GM12891 (cell line): ENCODE results near the gene CDH4.

Source experiments
- DNase-seq: peaks from one replicate; pipeline ENCODE4 v3.0.0; 2011; ENCODE audit warnings: low spot score; ENCODE audit not compliant: insufficient read length
- FAIRE-seq: peaks from 2 replicates; lab custom pipeline; 2011; peaks lifted over from hg19 to GRCh38; lab: Jason Lieb, UNC
- PAX5 ChIP-seq: IDR thresholded peaks from 2 replicates; pipeline ENCODE4 v1.6.1; 2011; ENCODE audit warnings: low read length, moderate library complexity, mild to moderate bottlenecking; ENCODE audit not compliant: insufficient read depth, severe bottlenecking
- POLR2A ChIP-seq: IDR thresholded peaks from 2 replicates; pipeline ENCODE4 v1.6.1; 2011; ENCODE audit warnings: low read depth, low read length, control low read depth
- POLR2AphosphoS5 ChIP-seq: IDR thresholded peaks from 2 replicates; pipeline ENCODE4 v1.6.1; 2011; ENCODE audit warnings: low read depth, low read length, control low read depth
- POU2F2 ChIP-seq: IDR thresholded peaks from 2 replicates; pipeline ENCODE4 v1.6.1; 2011; ENCODE audit warnings: low read depth, mild to moderate bottlenecking, control low read depth, low read length, moderate library complexity
- SPI1 ChIP-seq: IDR thresholded peaks from 2 replicates; pipeline ENCODE4 v1.6.1; 2011; ENCODE audit warnings: low read depth, low read length, control low read depth
- TAF1 ChIP-seq: IDR thresholded peaks from 2 replicates; pipeline ENCODE4 v1.6.1; 2011; ENCODE audit warnings: low read depth, low read length, control low read depth

The CDH4 gene

GRCh38 chr20:61857884-61858283, 605.8 kb downstream of the CDH4 start:
- no peak for TF ChIP-seq POU2F2
- TF ChIP-seq PAX5, result no peak
- no peak for TF ChIP-seq TAF1
- no peak for TF ChIP-seq SPI1
- TF ChIP-seq POLR2A, result no peak
- TF ChIP-seq POLR2AphosphoS5, result no peak
- FAIRE-seq, result no peak

GRCh38 chr20:61859767-61860166, 607.7 kb downstream of the CDH4 start:
- DNase-seq (no peak), FAIRE-seq (no peak)
- TF ChIP-seq PAX5 (no peak), POU2F2 (no peak), TAF1 (no peak), POLR2A (no peak), POLR2AphosphoS5 (no peak), SPI1 (no peak)

More at GRCh38 chr20:61857884-61858283, 605.8 kb downstream of the CDH4 start:
- DNase-seq, result no peak

GRCh38 chr20:61860260-61860987, 608.4 kb downstream of the CDH4 start:
- FAIRE-seq, result no peak
- TF ChIP-seq POU2F2 (no peak), PAX5 (no peak), TAF1 (no peak), POLR2A (no peak), SPI1 (no peak), POLR2AphosphoS5 (no peak)
- no peak for DNase-seq

GRCh38 chr20:61861054-61861841, 609.2 kb downstream of the CDH4 start:
- no peak for DNase-seq
- no peak for TF ChIP-seq POU2F2
- no peak for TF ChIP-seq POLR2A
- TF ChIP-seq PAX5, result no peak
- TF ChIP-seq SPI1, result no peak
- no peak for TF ChIP-seq TAF1
- TF ChIP-seq POLR2AphosphoS5, result no peak
- FAIRE-seq, result no peak

GRCh38 chr20:61861858-61862257, 609.8 kb downstream of the CDH4 start:
- FAIRE-seq (no peak), DNase-seq (no peak)
- TF ChIP-seq POU2F2 (no peak), POLR2AphosphoS5 (no peak), POLR2A (no peak)

- TF ChIP-seq POLR2A, result no peak
- no peak for TF ChIP-seq SPI1
- TF ChIP-seq PAX5, result no peak
- no peak for TF ChIP-seq POLR2AphosphoS5
- no peak for TF ChIP-seq POU2F2
- TF ChIP-seq TAF1, result no peak
- DNase-seq (no peak), FAIRE-seq (no peak)
These were observed 610.8 kb downstream of the CDH4 start for GRCh38 chr20:61862881-61863280.

- DNase-seq (no peak), FAIRE-seq (no peak)
- TF ChIP-seq SPI1 (no peak), TAF1 (no peak), PAX5 (no peak), POU2F2 (no peak), POLR2AphosphoS5 (no peak), POLR2A (no peak)
These were observed 612.4 kb downstream of the CDH4 start for GRCh38 chr20:61864481-61864880.

GRCh38 chr20:61865353-61865752, 613.3 kb downstream of the CDH4 start:
- FAIRE-seq (no peak), DNase-seq (no peak)
- TF ChIP-seq POU2F2 (no peak), POLR2A (no peak), SPI1 (no peak), POLR2AphosphoS5 (no peak), PAX5 (no peak)

GRCh38 chr20:61866165-61866564, 614.1 kb downstream of the CDH4 start:
- FAIRE-seq (no peak), DNase-seq (no peak)
- TF ChIP-seq TAF1 (no peak), POLR2A (no peak), SPI1 (no peak), POU2F2 (no peak), POLR2AphosphoS5 (no peak), PAX5 (no peak)

GRCh38 chr20:61868006-61868405, 615.9 kb downstream of the CDH4 start:
- no peak for TF ChIP-seq POU2F2
- TF ChIP-seq POLR2A, result no peak
- FAIRE-seq, result no peak

More at GRCh38 chr20:61868006-61868405, 615.9 kb downstream of the CDH4 start:
- no peak for DNase-seq
